A549 (cell line): ENCODE measurements around the gene RTN4RL1. TPM values are rescaled to one million over a fixed set of nuclear protein-coding genes. Genes with fewer than 3 reads are reported as not detected.

Experiments
- ATAC-seq, 2 experiments: fragments of 200-7000 bp in 1 of 2; fragments of >200 bp in 1 of 2; cut with Nextera tagmentation in 1 of 2; cut with Tn5 transposase in 1 of 2; 3 replicates each; pipeline versions ENCODE4 v1.8.0 to v1.9.1; 2018 to 2020; ENCODE audit warnings: mild to moderate bottlenecking in 1 of 2, moderate library complexity in 1 of 2
- CTCF ChIA-PET: fragments of 300-600 bp; sonication (Branson Sonifier 250); formaldehyde crosslinking; extraction: SDS; loops from one replicate; lab custom pipeline; 2021; ENCODE audit warnings: antibody characterized with exemption, inconsistent platforms; lab: Yijun Ruan, JAX
- POLR2A ChIA-PET: fragments of 350-600 bp; formaldehyde crosslinking; extraction: SDS; loops from one replicate; lab custom pipeline; 2021; ENCODE audit warnings: antibody characterized with exemption, inconsistent platforms; lab: Yijun Ruan, JAX
- DNase-seq, 2 experiments: peaks; one replicate each; pipeline versions ENCODE4 v3.0.0 to v3.0.0-alpha.2; 2011 to 2016; ENCODE audit warnings: low read depth in 1 of 2, low spot score in 1 of 2
- FAIRE-seq: peaks from 2 replicates; lab custom pipeline; 2011; peaks lifted over from hg19 to GRCh38; lab: Jason Lieb, UNC
- H3K27ac ChIP-seq, 2 experiments: fragments of >200 bp; sonication (Bioruptor Twin); formaldehyde crosslinking; 3 replicates each; pipeline ENCODE4 v1.5.1; 2016 to 2017
- H3K4me1 ChIP-seq: fragments of >200 bp; sonication (Bioruptor Twin); formaldehyde crosslinking; 3 replicates; pipeline ENCODE4 v1.6.1; 2016
- H3K4me2 ChIP-seq: fragments of >200 bp; sonication (Bioruptor Twin); formaldehyde crosslinking; 3 replicates; pipeline ENCODE4 v1.6.1; 2016
- H3K4me3 ChIP-seq: fragments of >200 bp; sonication (Bioruptor Twin); formaldehyde crosslinking; 3 replicates; pipeline ENCODE4 v1.5.1; 2016
- H3K9me3 ChIP-seq: fragments of >200 bp; sonication (Bioruptor Twin); formaldehyde crosslinking; 3 replicates; pipeline ENCODE4 v1.6.1; 2016
- BHLHE40 ChIP-seq: IDR thresholded peaks from 2 replicates; pipeline ENCODE4 v1.6.1; 2012; ENCODE audit warnings: low read depth, low read length, inconsistent platforms
- CHD2 ChIP-seq: fragments of 150-350 bp; IDR thresholded peaks from 2 replicates; pipeline ENCODE4 v1.6.1; 2014; ENCODE audit warnings: low read length; ENCODE audit not compliant: partially characterized antibody
- EHF ChIP-seq: fragments of 250-450 bp; sonication (Bioruptor Pico); IDR thresholded peaks from 2 replicates; pipeline ENCODE4 v1.5.0; 2020; ENCODE audit warnings: mild to moderate bottlenecking
- EHMT2 ChIP-seq: fragments of 200-600 bp; sonication (generic); IDR thresholded peaks from 2 replicates; pipeline ENCODE4 v1.6.1; 2016; ENCODE audit warnings: antibody characterized with exemption, low read depth, mild to moderate bottlenecking, moderate library complexity
- EP300 ChIP-seq, 2 experiments: fragments of >200 bp; sonication (Bioruptor Twin); formaldehyde crosslinking; IDR thresholded peaks; 2 replicates in 1 of 2; 3 replicates in 1 of 2; pipeline ENCODE4 v1.6.1; 2016 to 2017
- FOSB ChIP-seq: fragments of 250-450 bp; sonication (Bioruptor Pico); IDR thresholded peaks from 2 replicates; pipeline ENCODE4 v1.5.0; 2020; ENCODE audit warnings: mild to moderate bottlenecking, moderate library complexity
- GATA3 ChIP-seq: IDR thresholded peaks from 2 replicates; pipeline ENCODE4 v1.6.1; 2012; ENCODE audit warnings: borderline replicate concordance
- HOXB5 ChIP-seq: fragments of 250-450 bp; sonication (Bioruptor Pico); IDR thresholded peaks from 2 replicates; pipeline ENCODE4 v1.5.0; 2020; ENCODE audit warnings: mild to moderate bottlenecking, moderate library complexity
- JUNB ChIP-seq: fragments of >200 bp; sonication (Bioruptor Twin); formaldehyde crosslinking; IDR thresholded peaks from 2 replicates; pipeline ENCODE4 v1.6.1; 2016
- KDM1A ChIP-seq: fragments of 200-600 bp; sonication (generic); IDR thresholded peaks from 2 replicates; pipeline ENCODE4 v1.6.1; 2016; ENCODE audit warnings: low read depth, mild to moderate bottlenecking
- KDM5A ChIP-seq: fragments of 200-600 bp; sonication (generic); IDR thresholded peaks from 2 replicates; pipeline ENCODE4 v1.6.1; 2016; ENCODE audit warnings: antibody characterized with exemption, mild to moderate bottlenecking
- MAFK ChIP-seq: fragments of 450-650 bp; IDR thresholded peaks from 2 replicates; pipeline ENCODE4 v1.6.1; 2014; ENCODE audit not compliant: partially characterized antibody
- NPAS2 ChIP-seq: fragments of 250-450 bp; sonication (Bioruptor Pico); IDR thresholded peaks from 2 replicates; pipeline ENCODE4 v1.8.0; 2022; ENCODE audit warnings: mild to moderate bottlenecking, moderate library complexity, borderline replicate concordance
- NR3C1 ChIP-seq: fragments of >200 bp; sonication (Bioruptor Twin); formaldehyde crosslinking; IDR thresholded peaks from 3 replicates; pipeline ENCODE4 v1.6.1; 2017
- PBX3 ChIP-seq: IDR thresholded peaks from 2 replicates; pipeline ENCODE4 v1.6.1; 2012
- PHF8 ChIP-seq: fragments of 200-600 bp; sonication (generic); IDR thresholded peaks from 2 replicates; pipeline ENCODE4 v1.6.1; 2016; ENCODE audit warnings: low read depth, mild to moderate bottlenecking, antibody characterized with exemption, moderate library complexity, borderline replicate concordance
- TP53 ChIP-seq: fragments of 250-450 bp; sonication (Bioruptor Pico); IDR thresholded peaks from 2 replicates; pipeline ENCODE4 v1.5.0; 2021; ENCODE audit warnings: mild to moderate bottlenecking, moderate library complexity
- WGBS: methylation state at CpG from one replicate; pipeline ENCODE4 v1.1.6; 2017; ENCODE audit errors: missing lambda C conversion rate; 5-methylcytosine and 5-hydroxymethylcytosine counted together
- polyA plus RNA-seq, 4 experiments: library from polyadenylated mRNA; depleted of rRNA in 3 of 4; stranded (reverse); fragments of >200 nt; fragmentation: RNase III in 1 of 4; extraction: RNeasy Plus Mini Kit Qiagen cat#74134 plus additional on column Dnase treatment in 1 of 4; gene quantifications; 2 replicates in 3 of 4; 3 replicates in 1 of 4; pipeline ENCODE4 v1.2.3, GENCODE V29; 2011 to 2017
- TF ChIP-seq, protein P1 (sequence below): fragments of >200 bp; sonication (Bioruptor Twin); formaldehyde crosslinking; IDR thresholded peaks from 2 replicates; pipeline ENCODE4 v1.6.1; 2016
- TF ChIP-seq, protein P2 (sequence below): fragments of >200 bp; sonication (Bioruptor Twin); formaldehyde crosslinking; IDR thresholded peaks from 3 replicates; pipeline ENCODE4 v1.6.1; 2016
- TF ChIP-seq, protein P3 (sequence below): fragments of 200-600 bp; sonication (generic); IDR thresholded peaks from 2 replicates; pipeline ENCODE4 v1.6.1; 2016; ENCODE audit warnings: antibody characterized with exemption, mild to moderate bottlenecking, moderate library complexity

RTN4RL1 gene
- polyA plus RNA-seq, 2 of the 4 experiments (the other 2 are of a cell fraction) = 0.39 to 1.5 TPM

- ATAC-seq = no peak
- peak overlapping the region in 1 of 2 experiments; percentile 65; a peak in 3 of 6 replicates for H3K27ac ChIP-seq
- TF ChIP-seq CHD2 (no peak), EP300 (IDR thresholded peaks at IDR 0.05) (no peak), MAFK (no peak)
- TF ChIP-seq, all 56 proteins: peak for 0
- WGBS = 89% methylated on average over 29 of the region's 29 CpGs
- POLR2A ChIA-PET = no interaction called here
- no peak overlapping the region for H3K4me2 ChIP-seq
- H3K9me3 ChIP-seq = no peaks in the 10 kb centered on the region
- CTCF ChIA-PET = interaction anchor here (0.7 to 16.1 kb wide), 6 partner anchors 10 to 209 kb away, joined by 3 to 224 read pairs (median 10); partner anchors contain the start of genes DPH1, HIC1 and RTN4RL1
- no peak overlapping the region for H3K4me3 ChIP-seq
- H3K4me1 ChIP-seq = peaks cover 19% of the 10 kb centered on the region
- FAIRE-seq (no peak), DNase-seq (no peak)
These were observed 10.7 kb upstream of the RTN4RL1 start for GRCh38 chr17:2035541-2036488.

DNA sequence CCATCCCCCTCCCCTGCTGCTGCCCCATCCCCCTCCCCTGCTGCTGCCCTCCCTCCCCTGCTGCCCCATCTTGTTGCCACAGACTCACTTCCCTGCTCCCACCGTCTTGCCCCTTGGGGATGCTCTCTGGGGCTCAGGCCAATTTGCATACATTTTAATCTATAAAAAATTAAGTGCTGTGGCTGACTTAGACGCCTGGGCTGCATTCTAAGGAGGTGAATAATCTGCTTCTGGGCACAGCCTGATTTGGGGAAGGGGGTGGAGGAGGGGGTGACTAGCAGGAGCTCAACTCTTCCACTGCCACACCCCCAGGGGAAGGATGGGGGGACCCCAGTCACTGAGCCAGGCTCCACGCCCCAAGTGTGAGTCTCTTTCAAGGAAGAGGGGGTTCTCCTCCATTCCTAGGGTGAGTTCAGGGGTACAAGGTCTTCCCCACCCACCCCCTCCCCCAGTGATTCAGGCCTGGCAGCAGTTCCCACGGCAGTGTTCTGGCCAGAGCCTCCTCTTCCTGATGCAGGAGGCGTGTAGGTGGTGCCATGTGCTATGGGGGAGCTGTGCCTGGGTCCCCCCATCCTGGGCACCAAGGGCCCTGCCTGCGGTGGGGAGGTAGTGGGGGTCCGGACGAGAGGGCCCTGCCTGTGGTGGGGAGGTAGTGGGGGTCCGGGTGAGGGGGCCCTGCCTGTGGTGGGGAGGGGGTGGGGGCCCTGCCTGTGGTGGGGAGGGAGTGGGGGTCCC, 9.8 kb upstream of the RTN4RL1 start:
- POLR2A ChIA-PET = no interaction called here

More for the DNA sequence above, 9.8 kb upstream of the RTN4RL1 start:
- Histone ChIP-seq H3K4me1 (peaks cover 21% of the 10 kb centered on the region), H3K4me3 (no peak overlapping the region), H3K9me3 (no peaks in the 10 kb centered on the region), H3K27ac (peak overlapping the region in 1 of 2 experiments; percentile 65; a peak in 3 of 6 replicates), H3K4me2 (peak overlapping the region; percentile 38; the same call in 1 of the 3 replicates)
- no peak for TF ChIP-seq GATA3
- no peak for TF ChIP-seq NR3C1
- no peak for TF ChIP-seq EHMT2
- no peak for TF ChIP-seq CHD2
- no peak for TF ChIP-seq HOXB5 (CRISPR knock-in tag)
- TF ChIP-seq, protein P1, sequence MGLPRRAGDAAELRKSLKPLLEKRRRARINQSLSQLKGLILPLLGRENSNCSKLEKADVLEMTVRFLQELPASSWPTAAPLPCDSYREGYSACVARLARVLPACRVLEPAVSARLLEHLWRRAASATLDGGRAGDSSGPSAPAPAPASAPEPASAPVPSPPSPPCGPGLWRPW = no peak
- TF ChIP-seq KDM1A = no peak
- TF ChIP-seq KDM5A = no peak
- no peak for TF ChIP-seq PBX3
- no peak for TF ChIP-seq FOSB (CRISPR knock-in tag)
- TF ChIP-seq TP53 (CRISPR knock-in tag) = no peak
- no peak for TF ChIP-seq PHF8
- TF ChIP-seq, protein P2, sequence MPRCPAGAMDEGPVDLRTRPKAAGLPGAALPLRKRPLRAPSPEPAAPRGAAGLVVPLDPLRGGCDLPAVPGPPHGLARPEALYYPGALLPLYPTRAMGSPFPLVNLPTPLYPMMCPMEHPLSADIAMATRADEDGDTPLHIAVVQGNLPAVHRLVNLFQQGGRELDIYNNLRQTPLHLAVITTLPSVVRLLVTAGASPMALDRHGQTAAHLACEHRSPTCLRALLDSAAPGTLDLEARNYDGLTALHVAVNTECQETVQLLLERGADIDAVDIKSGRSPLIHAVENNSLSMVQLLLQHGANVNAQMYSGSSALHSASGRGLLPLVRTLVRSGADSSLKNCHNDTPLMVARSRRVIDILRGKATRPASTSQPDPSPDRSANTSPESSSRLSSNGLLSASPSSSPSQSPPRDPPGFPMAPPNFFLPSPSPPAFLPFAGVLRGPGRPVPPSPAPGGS = no peak
- TF ChIP-seq EP300 (IDR thresholded peaks at IDR 0.05) = no peak
- no peak for TF ChIP-seq BHLHE40
- TF ChIP-seq JUNB = no peak
- TF ChIP-seq NPAS2 (CRISPR knock-in tag) = no peak
- no peak for TF ChIP-seq EHF (CRISPR knock-in tag)
- TF ChIP-seq, protein P3, sequence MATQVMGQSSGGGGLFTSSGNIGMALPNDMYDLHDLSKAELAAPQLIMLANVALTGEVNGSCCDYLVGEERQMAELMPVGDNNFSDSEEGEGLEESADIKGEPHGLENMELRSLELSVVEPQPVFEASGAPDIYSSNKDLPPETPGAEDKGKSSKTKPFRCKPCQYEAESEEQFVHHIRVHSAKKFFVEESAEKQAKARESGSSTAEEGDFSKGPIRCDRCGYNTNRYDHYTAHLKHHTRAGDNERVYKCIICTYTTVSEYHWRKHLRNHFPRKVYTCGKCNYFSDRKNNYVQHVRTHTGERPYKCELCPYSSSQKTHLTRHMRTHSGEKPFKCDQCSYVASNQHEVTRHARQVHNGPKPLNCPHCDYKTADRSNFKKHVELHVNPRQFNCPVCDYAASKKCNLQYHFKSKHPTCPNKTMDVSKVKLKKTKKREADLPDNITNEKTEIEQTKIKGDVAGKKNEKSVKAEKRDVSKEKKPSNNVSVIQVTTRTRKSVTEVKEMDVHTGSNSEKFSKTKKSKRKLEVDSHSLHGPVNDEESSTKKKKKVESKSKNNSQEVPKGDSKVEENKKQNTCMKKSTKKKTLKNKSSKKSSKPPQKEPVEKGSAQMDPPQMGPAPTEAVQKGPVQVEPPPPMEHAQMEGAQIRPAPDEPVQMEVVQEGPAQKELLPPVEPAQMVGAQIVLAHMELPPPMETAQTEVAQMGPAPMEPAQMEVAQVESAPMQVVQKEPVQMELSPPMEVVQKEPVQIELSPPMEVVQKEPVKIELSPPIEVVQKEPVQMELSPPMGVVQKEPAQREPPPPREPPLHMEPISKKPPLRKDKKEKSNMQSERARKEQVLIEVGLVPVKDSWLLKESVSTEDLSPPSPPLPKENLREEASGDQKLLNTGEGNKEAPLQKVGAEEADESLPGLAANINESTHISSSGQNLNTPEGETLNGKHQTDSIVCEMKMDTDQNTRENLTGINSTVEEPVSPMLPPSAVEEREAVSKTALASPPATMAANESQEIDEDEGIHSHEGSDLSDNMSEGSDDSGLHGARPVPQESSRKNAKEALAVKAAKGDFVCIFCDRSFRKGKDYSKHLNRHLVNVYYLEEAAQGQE = no peak
- no peak for DNase-seq
- CTCF ChIA-PET = interaction anchor here (0.7 to 17.0 kb wide), 6 partner anchors 7 to 153 kb away, joined by 3 to 224 read pairs (median 66); partner anchors contain the start of genes DPH1, HIC1, OVCA2 and RTN4RL1
- ATAC-seq = no peak
- no peak for FAIRE-seq
- WGBS = 55% methylated on average over 3 of the region's 9 CpGs
